Karpas-422 (cell line): ENCODE measurements around the gene IL1RAPL2. TPM values are rescaled to one million over a fixed set of nuclear protein-coding genes. Genes with fewer than 3 reads are reported as not detected.
"Not testable (repeated sequence)": the region's sequence is repeated elsewhere in the genome, so short reads cannot be mapped to it uniquely, and the experiment has no call there.

Source experiments
- DNase-seq: peaks from one replicate; pipeline ENCODE4 v3.0.0-alpha.2; 2015
- H2AFZ ChIP-seq: fragments of 200-600 bp; sonication (generic); 2 replicates; pipeline ENCODE4 v1.6.1; 2014; ENCODE audit warnings: antibody characterized with exemption, low read length, mixed read lengths
- H3K27ac ChIP-seq: fragments of 200-600 bp; sonication (generic); 2 replicates; pipeline ENCODE4 v1.5.1; 2014; ENCODE audit warnings: mild to moderate bottlenecking, low read length, moderate library complexity
- H3K27me3 ChIP-seq: fragments of 200-600 bp; sonication (generic); 2 replicates; pipeline ENCODE4 v1.6.1; 2014; ENCODE audit warnings: low read length, mixed read lengths
- H3K36me3 ChIP-seq: fragments of 200-600 bp; sonication (generic); 2 replicates; pipeline ENCODE4 v1.6.1; 2014; ENCODE audit warnings: low read length, mixed read lengths; ENCODE audit not compliant: insufficient read depth
- H3K4me1 ChIP-seq: fragments of 200-600 bp; sonication (generic); 2 replicates; pipeline ENCODE4 v1.6.1; 2014; ENCODE audit warnings: mild to moderate bottlenecking, low read length, mixed read lengths
- H3K4me2 ChIP-seq: fragments of 200-600 bp; sonication (generic); 2 replicates; pipeline ENCODE4 v1.6.1; 2014; ENCODE audit warnings: low read length, low read depth, mild to moderate bottlenecking; ENCODE audit not compliant: poor library complexity, severe bottlenecking
- H3K4me3 ChIP-seq: fragments of 200-600 bp; sonication (generic); 2 replicates; pipeline ENCODE4 v1.5.1; 2014; ENCODE audit warnings: mild to moderate bottlenecking, antibody characterized with exemption, low read length, mixed read lengths
- H3K79me2 ChIP-seq: fragments of 200-600 bp; sonication (generic); 2 replicates; pipeline ENCODE4 v1.6.1; 2014; ENCODE audit warnings: mild to moderate bottlenecking, low read length, mixed read lengths
- H3K9ac ChIP-seq: fragments of 200-600 bp; sonication (generic); 2 replicates; pipeline ENCODE4 v1.6.0; 2014; ENCODE audit warnings: low read length
- H3K9me2 ChIP-seq: fragments of 200-600 bp; sonication (generic), shearing (Covaris generic); replicated peaks from 2 replicates; pipeline ENCODE4 v1.6.0; 2014; ENCODE audit warnings: mild to moderate bottlenecking, low read length, moderate library complexity; ENCODE audit not compliant: insufficient read depth
- H3K9me3 ChIP-seq: fragments of 300-700, 200-600 bp; sonication (generic); 2 replicates; pipeline ENCODE4 v1.6.1; 2014; ENCODE audit warnings: low read length, mixed read lengths
- H4K20me1 ChIP-seq: fragments of 200-600 bp; sonication (generic); 2 replicates; pipeline ENCODE4 v1.6.1; 2014; ENCODE audit warnings: mild to moderate bottlenecking, antibody characterized with exemption, low read length, low read depth; ENCODE audit not compliant: insufficient read depth
- small RNA-seq: library from RNA; depleted of rRNA; stranded (forward); fragments of <200 nt; gene quantifications from one replicate; pipeline ENCODE3, GENCODE V24; 2014
- total RNA-seq: library from RNA; depleted of rRNA; stranded (reverse); fragments of >200 nt; shearing (Covaris generic); gene quantifications from 2 replicates; pipeline ENCODE4 v1.2.3, GENCODE V29; 2014; ENCODE audit warnings: low replicate concordance

IL1RAPL2 gene
- total RNA-seq, 1 experiment from 2014 or later, result not detected

GRCh38 chrX:105781804-105782203, 1215.8 kb downstream of the IL1RAPL2 start:
- DNase-seq, result no peak
- no peaks in the 10 kb centered on the region for H3K4me1 ChIP-seq

GRCh38 chrX:105796877-105797276, 1230.9 kb downstream of the IL1RAPL2 start:
- H3K9me3 ChIP-seq, H4K20me1 ChIP-seq, H3K36me3 ChIP-seq, H3K79me2 ChIP-seq, DNase-seq, H3K27ac ChIP-seq, H2AFZ ChIP-seq, H3K4me1 ChIP-seq, H3K4me2 ChIP-seq, H3K9ac ChIP-seq, H3K9me2 ChIP-seq, H3K4me3 ChIP-seq, H3K27me3 ChIP-seq: not testable (repeated sequence)

More at GRCh38 chrX:105781804-105782203, 1215.8 kb downstream of the IL1RAPL2 start:
- H3K9me2 ChIP-seq, result no peaks in the 10 kb centered on the region
- no peak overlapping the region for H3K9ac ChIP-seq
- no peaks in the 10 kb centered on the region for H3K79me2 ChIP-seq
- no peak overlapping the region for H3K4me2 ChIP-seq
- no peaks in the 10 kb centered on the region for H4K20me1 ChIP-seq
- no peak overlapping the region for H2AFZ ChIP-seq
- H3K27ac ChIP-seq, result no peak overlapping the region
- peaks cover 3% of the 10 kb centered on the region for H3K9me3 ChIP-seq
- no peaks in the 10 kb centered on the region for H3K27me3 ChIP-seq
- no peak overlapping the region for H3K4me3 ChIP-seq
- no peaks in the 10 kb centered on the region for H3K36me3 ChIP-seq

- Histone ChIP-seq H3K4me2 (no peak overlapping the region), H3K27me3 (no peaks in the 10 kb centered on the region), H3K27ac (no peak overlapping the region), H4K20me1 (no peaks in the 10 kb centered on the region), H3K9me2 (no peaks in the 10 kb centered on the region; the same call in 1 of the 2 replicates), H3K9me3 (no peaks in the 10 kb centered on the region), H3K79me2 (no peaks in the 10 kb centered on the region), H3K4me1 (no peaks in the 10 kb centered on the region), H3K36me3 (no peaks in the 10 kb centered on the region), H3K9ac (no peak overlapping the region), H3K4me3 (no peak overlapping the region), H2AFZ (no peak overlapping the region)
- DNase-seq, result no peak
Measured at GRCh38 chrX:105803891-105804290, 1237.9 kb downstream of the IL1RAPL2 start.

- H3K4me2 ChIP-seq, H4K20me1 ChIP-seq, H3K4me1 ChIP-seq, H3K27ac ChIP-seq, H3K27me3 ChIP-seq, H3K9ac ChIP-seq, H3K79me2 ChIP-seq, H2AFZ ChIP-seq, H3K9me3 ChIP-seq, H3K4me3 ChIP-seq, H3K9me2 ChIP-seq, H3K36me3 ChIP-seq, DNase-seq: not testable (repeated sequence)
Measured at GRCh38 chrX:105805655-105806054, 1239.7 kb downstream of the IL1RAPL2 start.

GRCh38 chrX:105816517-105816916, 1250.5 kb downstream of the IL1RAPL2 start:
- H3K79me2 ChIP-seq, result no peaks in the 10 kb centered on the region
- no peaks in the 10 kb centered on the region; the same call in 1 of the 2 replicates for H3K9me3 ChIP-seq
- H3K4me1 ChIP-seq, result no peaks in the 10 kb centered on the region
- no peak overlapping the region for H3K27ac ChIP-seq
- H3K4me2 ChIP-seq, result no peak overlapping the region
- H3K9me2 ChIP-seq, result peaks cover 2% of the 10 kb centered on the region; the same call in 1 of the 2 replicates
- H3K4me3 ChIP-seq, result no peak overlapping the region
- H3K9ac ChIP-seq, result no peak overlapping the region
- no peaks in the 10 kb centered on the region for H3K36me3 ChIP-seq
- no peak overlapping the region for H2AFZ ChIP-seq
- H4K20me1 ChIP-seq, result no peaks in the 10 kb centered on the region
- DNase-seq, result no peak
- H3K27me3 ChIP-seq, result no peaks in the 10 kb centered on the region

Small RNA genes lying within 50 kb of the gene (small RNA-seq; reads per million reads assigned to genes)
- gene RNU6-207P, result not detected
